IPS DF 19.7 (cell line): Measurements from ENCODE around the gene ASIC2.

Experiments
- DNase-seq: peaks from one replicate; pipeline ENCODE4 v3.0.0-alpha.2; 2013; ENCODE audit warnings: low read depth, low spot score

Gene ASIC2

DNA sequence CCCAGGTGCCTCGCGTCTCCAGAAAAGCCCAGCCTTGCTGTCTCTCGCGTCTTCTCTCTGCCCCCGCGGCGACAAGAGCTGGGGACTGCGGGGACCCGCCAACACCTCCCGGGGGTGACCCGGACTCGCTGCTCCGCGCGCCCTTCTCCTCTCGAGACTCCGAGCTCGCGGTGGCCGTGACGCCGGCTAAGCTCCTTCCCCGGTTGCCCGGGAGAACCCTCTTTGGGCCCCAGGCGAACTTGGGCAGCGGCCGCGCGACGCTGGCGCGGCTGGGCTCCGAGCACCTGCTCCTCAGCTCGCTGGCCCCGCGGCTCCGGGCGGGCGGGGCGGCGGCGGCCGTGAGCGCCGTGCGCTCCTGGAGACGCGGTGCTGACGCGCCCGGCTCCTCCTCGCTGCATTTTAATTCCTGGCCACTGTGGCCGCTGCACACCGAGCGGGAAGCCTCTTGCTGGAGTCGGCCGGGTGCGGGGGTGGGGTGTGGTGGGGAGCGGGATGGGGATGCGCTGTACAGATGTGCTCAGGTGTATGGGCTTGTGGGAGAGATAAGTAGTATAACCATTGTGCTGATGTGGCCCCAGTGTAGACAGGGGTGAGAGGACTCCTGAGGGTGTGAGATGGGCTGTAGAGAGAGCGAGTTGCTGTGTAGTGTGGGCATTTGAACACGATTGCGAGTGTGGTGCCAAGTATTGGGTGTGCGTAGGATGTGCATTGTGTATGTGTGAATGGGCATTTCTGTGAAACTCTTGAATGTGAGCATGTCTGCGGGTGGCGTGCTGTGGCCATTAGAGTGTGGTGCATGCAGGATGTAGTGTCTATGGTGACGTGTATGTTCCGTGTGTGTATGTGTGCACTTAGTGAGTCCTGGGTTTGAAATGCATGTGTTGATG lies at the start of gene ASIC2:
Gene ASIC2, minus strand, starts transcription at position 315 of the 887 bp plus-strand sequence.
- DNase-seq: no peak

DNA sequence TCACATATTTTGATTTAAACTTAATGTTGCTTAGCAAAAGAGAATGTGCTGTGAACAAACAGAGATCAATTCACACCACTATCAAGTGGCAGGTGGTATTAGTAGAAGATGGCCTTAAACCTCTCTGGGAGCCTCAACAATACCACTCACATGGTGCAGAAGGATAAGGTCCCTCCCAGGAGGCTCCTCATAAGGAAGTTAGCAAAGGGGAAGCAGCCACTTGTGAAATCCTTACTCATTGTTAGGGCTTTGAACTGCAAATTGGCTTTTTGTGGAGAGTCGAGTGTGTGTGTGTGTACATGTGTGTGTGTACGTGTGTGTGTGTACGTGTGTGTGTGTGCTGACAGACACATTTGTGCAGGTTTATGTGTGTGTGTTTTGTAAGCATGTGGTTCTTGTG lies 48.9 kb upstream of the ASIC2 start:
- DNase-seq: no peak

DNA sequence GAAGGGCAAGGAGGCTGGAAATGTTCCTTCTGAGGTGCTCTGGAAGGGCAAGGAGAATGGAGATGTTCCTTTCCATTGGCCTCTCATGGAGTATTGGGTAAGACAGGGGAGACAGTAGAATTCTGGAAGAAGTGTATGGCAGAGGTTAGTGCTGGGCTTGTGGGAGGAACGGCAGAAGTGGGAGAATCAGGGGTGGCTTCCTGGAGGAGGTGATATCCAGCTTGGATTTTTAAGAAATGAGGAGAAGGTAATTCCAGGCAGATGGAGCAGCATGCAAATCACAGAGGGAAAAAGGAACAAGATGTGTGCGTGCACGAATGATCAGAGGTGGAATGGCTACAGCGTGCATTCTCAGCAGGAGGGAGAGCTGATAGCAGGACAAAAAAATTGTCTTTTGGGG lies 45.1 kb upstream of the ASIC2 start:
- DNase-seq: no peak

DNA sequence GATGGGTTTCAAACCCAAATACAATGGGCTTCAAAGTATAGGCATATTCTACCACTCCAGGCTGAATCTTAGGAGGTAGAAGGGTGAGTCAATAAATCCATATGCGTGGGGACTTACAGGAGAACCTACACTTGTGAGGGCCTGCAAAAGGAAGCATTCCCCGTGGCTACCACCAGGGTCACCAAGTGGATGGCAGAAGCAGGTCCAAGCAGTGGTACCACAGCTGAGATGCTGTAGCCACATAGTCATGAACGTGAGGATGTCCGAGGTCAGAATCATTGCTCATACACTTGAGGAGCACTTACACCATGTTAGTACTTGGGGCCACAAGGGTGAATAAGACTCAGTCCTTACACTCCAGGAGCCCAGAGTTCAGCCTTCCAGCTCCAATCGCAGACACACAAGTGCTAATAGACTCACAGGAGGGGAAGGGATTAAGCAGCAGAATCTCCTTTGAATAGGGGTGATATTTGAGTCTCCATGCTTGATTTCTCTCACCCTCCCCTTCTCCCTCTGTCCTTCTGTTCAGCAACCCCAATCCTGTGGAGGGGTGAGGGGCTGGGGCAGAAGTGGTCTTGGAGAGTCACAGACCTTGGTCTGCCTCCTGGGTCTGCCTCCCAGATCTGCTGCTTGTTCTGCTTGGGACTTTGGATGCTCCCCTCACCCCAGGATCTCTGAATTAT lies 42.5 kb upstream of the ASIC2 start:
- DNase-seq: peak; percentile 9

DNA sequence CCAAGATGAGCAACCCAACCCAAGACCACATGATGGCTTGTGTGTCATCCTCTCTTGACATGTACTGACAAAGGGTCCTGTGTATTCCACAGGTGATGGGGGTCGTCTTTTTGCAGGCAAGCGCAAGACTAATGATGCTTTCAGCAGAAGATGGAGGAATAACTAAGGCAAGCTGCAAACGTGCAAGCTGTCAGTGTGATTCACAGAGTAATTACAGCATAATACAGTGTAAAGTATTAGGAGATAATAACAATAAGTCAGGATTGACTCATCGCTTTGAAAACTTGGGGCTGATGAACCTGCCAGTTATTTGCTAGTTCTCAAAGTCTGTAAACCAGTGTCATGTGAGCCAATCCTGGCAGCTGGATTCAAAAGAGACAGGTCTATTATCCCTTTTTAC lies 41.6 kb upstream of the ASIC2 start:
- DNase-seq: no peak

DNA sequence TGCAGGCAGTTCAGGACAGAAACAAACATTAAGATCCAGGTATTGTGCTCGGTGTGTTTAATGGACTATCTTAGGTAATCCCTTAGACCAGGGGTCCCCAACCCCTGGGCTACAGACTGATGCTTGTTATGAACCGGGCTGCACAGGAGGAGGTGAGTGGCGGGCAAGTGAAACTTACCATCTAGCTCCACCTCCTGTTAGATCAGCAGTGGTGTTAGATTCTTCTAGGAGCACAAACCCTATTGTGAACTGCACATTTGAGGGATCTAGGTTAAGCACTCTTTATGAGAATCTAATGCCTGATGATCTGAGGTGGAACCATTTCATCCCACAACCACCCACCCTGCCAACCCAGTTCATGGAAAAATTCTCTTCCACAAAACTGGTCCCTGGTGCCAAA lies 37.8 kb upstream of the ASIC2 start:
- no peak for DNase-seq

DNA sequence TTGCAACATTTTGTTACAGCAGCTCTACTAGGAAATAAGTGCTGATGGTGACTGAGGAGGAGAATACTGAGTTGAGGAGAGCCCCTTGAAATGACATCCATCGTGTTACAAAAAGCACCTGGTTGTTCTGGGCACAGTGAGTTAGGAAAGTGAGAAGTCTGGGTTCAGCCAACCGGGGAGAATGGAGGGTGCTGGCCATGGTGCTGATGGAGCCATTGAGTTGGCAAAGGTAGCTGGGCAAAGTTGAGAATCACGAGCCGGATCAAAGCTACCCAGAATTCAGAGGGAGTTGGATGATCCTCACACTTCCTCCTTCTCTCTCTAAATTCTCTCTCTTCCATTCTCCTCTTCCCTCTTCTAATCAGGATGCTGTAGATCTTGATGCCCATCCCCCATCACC lies 35.0 kb upstream of the ASIC2 start:
- DNase-seq: peak; percentile 5

DNA sequence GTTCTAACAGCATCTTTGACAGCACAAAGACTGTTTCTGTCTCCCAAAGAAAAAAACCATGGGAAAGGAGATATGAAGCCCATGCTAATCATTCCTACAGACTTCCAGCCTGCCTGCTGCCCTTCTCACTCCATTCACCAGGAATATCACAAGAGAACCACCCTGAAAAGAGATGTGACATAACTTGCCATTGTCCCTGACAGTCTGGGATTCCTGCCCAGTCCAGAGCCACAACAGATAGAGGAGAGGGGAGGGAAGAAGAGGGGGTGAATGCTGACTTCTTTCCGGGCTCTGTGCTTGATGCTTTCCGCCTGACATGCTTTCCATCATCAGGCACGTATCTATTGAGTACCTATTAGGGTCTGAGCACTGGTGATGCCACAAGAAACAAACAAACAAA lies 31.6 kb upstream of the ASIC2 start:
- DNase-seq: no peak

DNA sequence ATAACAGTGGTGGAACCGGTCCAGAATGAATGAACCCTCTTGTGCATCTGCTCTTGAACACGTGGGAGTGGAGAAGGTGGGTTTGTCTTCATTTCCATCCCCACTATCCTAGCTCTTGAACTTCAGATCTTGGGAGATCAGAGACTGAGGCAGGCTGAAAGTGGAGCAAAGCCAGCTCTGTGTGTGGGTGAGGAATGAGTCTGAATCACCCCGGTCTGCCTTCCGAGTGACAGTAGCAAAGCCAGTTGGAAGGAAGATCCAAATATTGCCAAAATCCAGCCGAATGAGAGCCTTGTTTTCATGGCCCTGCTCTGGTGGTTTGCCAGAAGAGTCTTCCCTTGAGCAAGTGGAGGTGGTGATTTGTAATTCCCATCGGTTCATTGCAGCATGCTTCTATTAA lies 29.0 kb upstream of the ASIC2 start:
- no peak for DNase-seq

DNA sequence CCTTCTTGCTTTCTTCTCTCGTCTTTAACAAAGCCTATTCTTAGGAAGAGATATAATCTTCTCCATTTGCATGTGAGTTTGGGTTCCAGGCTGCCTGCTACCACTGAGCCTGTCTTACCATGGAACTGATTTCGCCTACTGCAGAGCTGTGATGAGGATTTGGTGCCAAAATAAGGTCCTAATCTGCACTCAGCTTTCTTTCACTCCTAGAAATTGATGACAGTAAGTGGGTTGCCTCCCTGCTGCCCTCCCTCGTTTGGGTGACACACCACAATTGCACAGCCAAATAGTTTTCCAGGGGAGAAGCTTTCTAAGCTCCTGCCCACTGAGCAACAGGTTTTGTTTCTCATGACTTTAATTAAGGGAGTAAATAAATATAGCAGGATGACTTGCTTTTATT lies 25.1 kb upstream of the ASIC2 start:
- DNase-seq: no peak

DNA sequence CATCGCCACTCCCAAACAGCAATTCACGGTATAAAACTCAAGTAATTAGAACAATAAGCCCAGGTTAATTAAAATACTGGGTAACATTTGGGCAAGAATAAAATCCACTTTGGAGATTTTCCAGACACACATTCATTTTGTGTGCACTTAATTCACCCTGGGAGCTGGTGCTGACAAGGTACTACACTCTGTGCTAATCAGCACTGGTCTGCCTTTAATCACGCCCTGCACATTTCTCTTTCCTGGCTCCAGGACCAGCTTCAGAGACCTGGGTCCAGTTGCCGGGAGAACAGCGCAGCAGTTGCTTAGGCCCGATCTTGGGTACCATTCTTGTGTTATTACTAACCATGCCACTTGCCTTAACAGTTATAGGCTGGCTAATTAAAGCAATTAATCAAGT lies 23.7 kb upstream of the ASIC2 start:
- no peak for DNase-seq

DNA sequence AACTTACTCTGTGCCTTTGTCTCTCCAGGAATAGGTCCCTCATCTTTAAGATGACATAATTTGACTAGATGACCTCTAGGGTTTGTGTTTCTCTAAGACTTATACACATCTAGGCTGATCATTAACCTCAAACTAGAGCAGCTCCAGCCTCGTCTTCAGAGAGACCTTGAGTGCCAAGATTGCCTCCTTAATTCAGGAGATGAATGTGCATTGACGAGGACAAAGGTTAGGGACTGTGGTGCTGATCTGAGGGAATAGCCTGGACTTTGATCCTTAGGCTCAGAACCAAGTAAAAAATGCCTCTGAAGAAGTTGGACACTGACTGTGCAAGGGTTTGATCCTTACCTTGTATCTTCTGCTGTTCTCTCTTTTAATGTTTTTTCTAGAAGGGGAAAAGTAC lies 17.2 kb upstream of the ASIC2 start:
- DNase-seq: no peak

DNA sequence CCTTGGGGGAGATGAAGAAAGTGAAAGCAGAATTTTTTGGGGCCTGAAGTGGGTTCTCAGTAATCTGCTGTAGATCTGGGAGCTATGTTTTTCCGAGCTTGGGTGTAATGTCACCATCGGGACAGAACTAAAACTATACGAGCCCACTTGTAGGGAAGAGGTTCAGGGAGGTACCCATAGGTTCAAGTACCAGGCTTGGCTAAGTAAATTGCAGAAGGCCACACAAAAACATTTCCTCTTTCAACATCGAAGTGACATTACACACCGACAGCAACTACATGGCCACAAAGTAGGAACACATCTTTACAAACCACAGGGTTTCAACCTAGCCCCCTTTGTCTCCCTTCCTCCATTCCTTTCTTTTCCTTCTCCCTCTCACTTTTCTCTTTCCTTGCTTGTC lies 10.2 kb upstream of the ASIC2 start:
- no peak for DNase-seq

DNA sequence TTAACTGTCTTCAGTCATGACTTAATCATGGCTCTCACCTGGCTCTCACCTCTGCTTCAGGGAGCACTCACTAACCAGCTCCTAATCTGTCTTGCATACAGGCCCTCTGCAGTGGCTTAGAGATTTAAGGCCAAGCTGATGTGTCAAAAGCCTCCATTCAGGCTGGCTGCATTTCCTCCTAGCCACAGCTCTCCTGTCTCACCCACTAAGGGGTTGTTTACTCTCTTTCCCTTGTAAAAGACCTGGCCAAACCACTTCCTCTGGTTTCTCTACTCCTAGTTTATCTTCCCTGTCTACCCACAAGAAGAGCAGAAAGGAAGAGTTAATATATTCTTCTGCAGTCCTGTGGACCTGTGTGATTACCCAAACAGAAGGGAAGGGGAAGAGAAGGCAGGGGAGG lies 9.3 kb upstream of the ASIC2 start:
- DNase-seq: no peak

DNA sequence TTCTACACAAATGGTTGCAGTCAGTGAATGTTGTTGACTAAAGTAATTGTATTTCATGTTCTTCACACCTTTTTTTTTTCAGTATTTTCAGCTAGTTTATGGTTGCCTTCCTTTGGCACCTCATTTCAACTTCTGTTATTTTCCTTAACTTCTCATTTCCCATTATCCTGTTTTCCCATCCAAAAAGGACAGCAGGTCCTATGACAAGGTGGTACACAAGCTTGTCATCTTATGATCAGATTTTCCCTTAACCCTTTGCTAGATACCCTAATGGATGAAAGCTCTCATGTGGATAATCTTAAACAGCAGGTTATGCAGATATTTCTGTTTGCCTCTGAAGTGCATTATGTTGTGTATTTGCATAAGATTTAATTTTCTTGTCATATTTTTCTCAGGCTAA lies 7.1 kb upstream of the ASIC2 start:
- DNase-seq: no peak

DNA sequence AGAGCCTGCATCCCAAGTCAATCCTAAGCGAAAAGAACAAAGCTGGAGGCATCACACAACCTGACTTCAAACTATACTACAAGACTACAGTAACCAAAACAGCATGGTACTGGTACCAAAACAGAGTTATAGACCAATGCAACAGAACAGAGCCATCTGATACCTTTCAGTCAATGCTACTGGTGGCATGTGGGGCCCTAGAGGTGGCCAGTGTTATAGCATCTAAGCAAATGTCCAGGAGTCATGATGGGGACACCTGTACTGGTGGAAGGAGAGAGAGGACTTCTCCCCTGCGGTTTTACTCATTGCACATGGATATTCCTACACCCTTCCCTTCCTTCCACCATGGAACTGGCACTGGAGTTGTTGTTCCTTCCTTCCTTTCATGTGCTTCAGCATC lies 6.0 kb upstream of the ASIC2 start:
- no peak for DNase-seq

DNA sequence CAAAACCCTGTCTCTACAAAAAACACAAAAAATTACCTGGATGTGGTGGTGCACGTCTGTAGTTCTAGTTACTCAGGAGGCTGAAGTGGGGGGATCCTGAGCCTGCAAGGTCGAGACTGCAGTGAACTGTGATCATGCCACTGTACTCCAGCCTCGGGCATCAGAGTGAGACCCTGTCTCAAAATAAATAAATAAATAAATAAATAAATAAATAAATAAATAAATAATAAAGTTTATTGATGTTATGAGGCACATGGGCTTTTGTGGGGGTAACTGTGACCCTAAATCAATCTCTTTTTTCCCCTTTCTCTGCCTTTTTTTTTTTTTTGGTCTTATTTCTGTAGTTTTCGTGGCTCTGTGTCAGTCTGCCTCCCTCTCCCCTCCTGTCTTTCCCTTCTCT lies 4.5 kb upstream of the ASIC2 start:
- no peak for DNase-seq

DNA sequence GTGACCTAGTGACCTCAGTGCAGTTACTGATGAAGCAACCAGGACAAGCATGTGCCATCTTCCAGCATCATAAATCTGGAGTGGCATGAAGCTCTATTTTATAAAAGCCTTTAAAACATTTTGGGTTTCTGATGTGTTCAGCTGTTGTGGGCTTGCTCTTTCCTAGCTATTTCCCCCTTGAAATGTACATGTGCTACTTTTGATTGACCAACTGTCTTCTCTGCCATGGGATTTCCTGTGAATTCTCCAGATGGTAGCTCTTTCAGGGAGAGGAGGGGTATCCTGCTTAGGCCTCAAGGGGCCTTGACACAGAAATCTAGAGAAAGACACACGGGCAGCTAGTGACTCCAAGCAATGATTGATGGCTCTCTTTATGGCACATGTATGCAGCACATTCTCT lies 1.9 kb upstream of the ASIC2 start:
- DNase-seq: no peak

DNA sequence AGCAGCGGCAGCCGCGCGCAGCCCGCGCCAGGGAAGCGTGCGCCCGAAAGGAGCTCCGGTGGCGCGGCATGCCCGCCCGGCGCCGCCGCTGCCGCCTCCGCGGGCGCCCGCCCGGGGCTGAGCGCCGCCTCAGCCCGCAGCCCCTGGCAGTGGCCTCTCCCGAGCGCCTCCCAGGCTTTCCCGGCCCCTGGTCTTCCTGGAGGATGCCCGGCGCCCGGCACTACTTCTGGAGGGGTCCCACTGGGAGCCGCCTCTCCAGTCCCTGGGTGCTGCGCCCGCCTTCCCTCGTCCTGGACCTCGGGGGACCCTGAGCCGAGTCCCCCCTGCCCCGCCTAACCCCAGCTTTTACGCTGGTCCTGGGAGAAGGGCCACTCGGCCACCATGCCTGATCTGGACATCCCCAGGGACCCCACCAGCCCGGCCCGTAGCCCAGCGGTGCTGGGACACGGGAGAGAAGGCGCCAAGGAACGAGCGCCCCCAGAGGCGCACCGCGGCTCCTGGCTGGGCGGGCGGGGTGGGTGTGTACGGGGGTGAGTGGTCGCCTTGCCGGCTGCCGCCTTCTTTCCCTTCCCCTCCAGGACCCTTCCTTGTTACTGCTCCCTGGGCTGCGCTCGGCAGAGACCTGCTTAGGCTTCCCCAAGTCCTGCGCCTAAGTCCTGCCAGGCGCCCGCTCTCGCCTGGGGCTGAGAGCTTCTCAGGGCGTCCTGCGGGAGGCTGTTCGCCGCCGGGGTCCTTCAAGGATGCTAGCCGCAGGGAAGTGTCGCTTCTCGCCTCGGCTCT lies 704 bp downstream of the ASIC2 start:
- DNase-seq: no peak

DNA sequence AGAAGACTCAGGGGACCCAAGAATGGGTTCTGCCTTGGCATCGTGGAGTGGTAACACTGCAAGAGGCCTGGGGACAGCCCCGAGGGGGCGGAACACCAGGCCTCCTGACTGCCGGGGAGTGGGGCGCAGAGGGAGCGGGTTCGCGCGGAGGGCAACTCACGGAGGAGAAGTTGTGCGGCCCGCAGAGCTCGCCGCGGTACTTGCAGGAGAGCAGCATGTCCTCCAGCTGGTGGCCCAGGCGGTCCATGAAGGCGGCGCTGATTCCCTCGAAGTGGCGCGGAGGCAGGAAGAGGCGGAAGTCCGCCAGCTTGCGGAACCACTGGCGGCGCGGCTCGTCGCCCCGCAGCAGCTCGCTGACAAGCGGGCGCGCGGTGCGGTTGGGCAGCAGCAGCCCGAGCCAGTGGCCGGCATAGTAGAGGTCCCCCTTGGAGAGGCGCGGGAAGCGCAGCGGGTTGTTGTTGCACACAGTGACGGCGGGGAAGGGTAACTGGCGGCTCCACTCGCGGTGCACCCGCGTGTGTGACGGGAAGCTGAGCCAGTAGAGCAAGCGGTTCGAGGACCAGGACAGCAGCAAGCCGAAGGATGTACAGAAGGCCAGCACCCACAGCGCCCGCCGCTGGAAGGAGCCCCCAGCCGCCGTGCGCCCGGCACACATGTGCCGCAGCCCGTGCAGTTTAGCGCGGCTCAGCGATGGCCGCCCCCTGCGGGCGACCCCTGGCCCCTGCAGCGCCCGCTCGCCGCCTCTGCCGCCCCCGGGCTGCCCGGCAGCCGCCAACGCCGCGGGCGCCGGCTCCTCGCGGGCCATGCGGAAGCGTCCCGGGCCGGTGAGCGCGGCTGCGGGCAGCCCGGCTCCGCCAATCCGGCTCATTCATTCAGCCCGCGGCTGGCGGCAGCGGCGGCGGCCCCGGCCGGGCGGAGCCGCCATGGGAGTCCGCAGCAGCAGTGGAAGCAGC lies 1.6 kb downstream of the ASIC2 start:
- no peak for DNase-seq

DNA sequence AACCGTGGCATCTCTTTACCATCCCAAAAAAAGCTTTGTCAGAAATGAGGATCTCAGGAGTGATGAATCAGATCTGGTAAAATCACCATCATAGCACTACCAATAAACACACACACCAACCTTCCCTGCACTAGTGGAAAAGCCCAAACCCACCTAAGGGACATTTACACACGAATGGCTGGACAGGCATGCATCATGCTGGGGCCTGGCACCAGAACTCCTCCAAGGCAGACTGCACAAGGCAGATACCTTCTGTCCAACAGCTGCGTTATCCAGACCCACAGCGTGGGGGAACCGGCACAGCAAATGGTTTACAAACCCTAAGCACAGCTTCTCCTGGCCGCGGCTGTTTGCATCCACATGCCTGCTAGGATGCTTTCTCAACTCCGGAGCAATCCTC lies 2.8 kb downstream of the ASIC2 start:
- DNase-seq: no peak
